HG03045 (cell line): ENCODE data around the gene IL17RB.

Experiments used
- ATAC-seq: cut with Tn5 transposase; IDR thresholded peaks from one replicate; pipeline ENCODE4 v1.9.1; 2021; ENCODE audit warnings: mild to moderate bottlenecking, moderate library complexity; ENCODE audit not compliant: unreplicated experiment

The IL17RB gene

DNA sequence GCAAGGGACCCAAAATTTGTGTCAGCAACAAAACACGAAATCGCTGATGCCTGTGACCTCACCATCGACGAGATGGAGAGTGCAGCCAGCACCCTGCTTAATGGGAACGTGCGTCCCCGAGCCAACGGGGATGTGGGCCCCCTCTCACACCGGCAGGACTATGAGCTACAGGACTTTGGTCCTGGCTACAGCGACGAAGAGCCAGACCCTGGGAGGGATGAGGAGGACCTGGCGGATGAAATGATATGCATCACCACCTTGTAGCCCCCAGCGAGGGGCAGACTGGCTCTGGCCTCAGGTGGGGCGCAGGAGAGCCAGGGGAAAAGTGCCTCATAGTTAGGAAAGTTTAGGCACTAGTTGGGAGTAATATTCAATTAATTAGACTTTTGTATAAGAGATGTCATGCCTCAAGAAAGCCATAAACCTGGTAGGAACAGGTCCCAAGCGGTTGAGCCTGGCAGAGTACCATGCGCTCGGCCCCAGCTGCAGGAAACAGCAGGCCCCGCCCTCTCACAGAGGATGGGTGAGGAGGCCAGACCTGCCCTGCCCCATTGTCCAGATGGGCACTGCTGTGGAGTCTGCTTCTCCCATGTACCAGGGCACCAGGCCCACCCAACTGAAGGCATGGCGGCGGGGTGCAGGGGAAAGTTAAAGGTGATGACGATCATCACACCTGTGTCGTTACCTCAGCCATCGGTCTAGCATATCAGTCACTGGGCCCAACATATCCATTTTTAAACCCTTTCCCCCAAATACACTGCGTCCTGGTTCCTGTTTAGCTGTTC lies 35.0 kb upstream of the IL17RB start:
- no peak for ATAC-seq

DNA sequence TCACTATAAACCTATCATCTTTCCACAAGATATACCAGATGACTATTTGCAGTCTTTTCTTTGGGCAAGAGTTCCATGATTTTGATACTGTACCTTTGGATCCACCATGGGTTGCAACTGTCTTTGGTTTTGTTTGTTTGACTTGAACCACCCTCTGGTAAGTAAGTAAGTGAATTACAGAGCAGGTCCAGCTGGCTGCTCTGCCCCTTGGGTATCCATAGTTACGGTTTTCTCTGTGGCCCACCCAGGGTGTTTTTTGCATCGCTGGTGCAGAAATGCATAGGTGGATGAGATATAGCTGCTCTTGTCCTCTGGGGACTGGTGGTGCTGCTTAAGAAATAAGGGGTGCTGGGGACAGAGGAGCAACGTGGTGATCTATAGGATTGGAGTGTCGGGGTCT lies 33.9 kb upstream of the IL17RB start:
- no peak for ATAC-seq

DNA sequence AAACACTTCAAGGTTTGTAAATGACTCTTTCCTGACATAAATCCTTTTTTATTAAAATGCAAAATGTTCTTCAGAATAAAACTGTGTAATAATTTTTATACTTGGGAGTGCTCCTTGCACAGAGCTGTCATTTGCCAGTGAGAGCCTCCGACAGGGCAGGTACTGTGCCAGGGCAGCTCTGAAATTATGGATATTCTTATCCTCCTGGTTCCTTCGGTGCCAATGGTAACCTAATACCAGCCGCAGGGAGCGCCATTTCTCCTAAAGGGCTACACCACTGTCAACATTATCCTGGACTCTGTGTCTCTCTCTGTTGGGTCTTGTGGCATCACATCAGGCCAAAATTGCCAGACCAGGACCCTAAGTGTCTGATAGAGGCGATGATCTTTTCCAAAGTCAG lies 33.1 kb upstream of the IL17RB start:
- ATAC-seq = no peak

- no peak for ATAC-seq
Observed at GRCh38 chr3:53813876-53814275, 32.5 kb upstream of the IL17RB start.

DNA sequence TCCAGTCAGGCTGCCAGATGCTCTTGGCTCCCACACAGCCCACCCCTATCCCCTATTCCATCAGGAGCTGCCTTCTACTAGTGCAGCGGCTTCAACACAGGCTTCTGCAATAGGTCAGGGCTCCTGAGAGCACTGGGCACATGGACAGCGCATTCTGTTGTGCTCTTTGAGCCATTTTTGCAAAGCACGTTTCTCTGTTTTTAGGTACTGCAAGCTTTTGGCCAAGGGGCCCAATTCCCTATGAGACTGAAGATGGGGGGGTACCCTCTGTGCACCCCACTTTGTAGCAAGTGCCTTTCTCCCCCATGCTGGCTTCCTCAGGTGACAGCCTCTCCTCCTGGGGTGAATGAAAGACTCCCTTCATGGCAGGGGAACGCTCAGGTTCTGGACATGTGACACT lies 31.3 kb upstream of the IL17RB start:
- ATAC-seq = no peak

DNA sequence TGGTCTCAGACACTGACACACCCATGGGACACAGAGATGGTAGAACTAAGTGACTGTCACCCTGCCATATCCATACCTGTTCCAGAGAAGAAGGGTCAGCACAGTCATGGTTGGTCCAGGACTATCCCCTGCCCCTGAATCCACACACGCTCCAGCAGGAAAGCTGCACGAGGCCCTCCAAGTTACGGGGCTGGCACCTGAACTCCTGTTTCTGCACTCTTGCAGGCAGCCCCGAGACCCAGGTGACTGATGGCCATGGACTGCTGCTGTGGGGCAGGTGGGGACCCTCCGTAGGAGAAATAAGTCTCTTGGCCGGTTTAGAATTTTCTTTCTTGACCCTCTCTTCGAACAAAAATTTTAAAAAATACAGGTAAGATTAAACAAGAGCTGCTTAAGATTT lies 30.7 kb upstream of the IL17RB start:
- ATAC-seq = no peak

GRCh38 chr3:53816425-53816824 lies 29.9 kb upstream of the IL17RB start:
- ATAC-seq = no peak

- no peak for ATAC-seq
Observed at GRCh38 chr3:53817211-53817610, 29.2 kb upstream of the IL17RB start.

DNA sequence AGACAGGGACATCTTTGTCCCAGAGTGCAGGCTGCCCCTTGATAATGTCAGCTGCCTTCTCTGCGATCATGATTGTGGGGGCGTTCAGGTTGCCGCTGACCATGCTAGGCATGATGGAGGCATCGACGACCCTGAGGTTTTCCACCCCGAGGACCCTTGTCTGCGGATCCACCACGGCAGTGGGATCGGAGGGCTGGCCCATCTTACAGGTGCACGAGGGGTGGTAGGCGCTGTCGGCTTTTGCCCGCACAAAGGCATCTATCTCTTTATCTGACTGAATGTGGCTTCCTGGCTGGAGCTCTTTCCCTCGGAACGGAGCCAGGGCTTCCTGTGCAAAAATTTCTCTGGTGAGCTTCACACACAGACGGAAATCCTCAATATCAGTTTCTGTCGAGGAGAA lies 28.6 kb upstream of the IL17RB start:
- no peak for ATAC-seq

DNA sequence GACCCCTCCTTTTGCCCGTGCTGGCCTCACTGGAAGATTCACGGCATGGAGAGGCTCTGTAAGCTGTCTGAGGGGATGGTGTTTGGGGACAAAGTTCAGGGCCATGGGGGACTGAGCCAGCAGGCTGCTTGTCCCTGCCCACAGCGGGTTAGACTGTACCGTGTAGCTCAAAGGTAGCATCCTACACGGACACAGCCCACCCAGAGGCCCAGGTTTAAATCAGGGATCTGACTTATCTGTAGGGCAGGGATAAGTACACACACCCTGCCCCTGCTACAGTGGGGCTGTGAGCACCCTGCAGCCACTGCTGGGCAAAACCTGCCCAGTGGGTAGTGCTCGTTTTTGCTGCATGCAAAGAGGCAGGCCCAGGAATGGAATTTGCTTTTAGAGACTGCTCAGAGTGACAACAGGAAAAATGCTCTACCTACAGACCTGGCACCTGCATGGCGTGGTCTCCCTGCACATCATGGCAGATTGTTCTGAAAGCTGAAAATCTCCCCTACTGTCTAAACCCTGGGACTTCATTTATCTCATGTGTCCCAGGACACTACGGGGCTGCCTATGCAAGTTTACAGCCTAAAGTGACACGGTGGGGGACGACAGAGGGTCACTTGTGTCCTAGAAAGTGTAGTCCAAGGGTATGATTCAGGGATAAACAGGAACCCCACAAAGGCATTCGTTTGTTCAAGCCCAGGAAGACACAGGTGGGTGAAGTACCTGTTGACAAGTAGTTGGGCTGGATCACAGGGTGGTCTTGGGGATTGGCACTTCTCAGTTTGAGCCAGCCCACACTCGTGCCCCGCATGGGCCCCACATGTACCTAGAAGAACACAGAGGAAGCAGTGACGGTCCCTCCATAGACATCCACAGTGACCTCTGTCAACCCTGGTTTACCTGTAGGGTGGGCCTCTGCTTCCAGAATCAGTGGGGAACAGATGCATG lies 27.9 kb upstream of the IL17RB start:
- ATAC-seq = no peak

- ATAC-seq = no peak
Observed at GRCh38 chr3:53819163-53819868, 27.1 kb upstream of the IL17RB start.

- ATAC-seq = no peak
Observed at GRCh38 chr3:53820084-53820483, 26.3 kb upstream of the IL17RB start.

DNA sequence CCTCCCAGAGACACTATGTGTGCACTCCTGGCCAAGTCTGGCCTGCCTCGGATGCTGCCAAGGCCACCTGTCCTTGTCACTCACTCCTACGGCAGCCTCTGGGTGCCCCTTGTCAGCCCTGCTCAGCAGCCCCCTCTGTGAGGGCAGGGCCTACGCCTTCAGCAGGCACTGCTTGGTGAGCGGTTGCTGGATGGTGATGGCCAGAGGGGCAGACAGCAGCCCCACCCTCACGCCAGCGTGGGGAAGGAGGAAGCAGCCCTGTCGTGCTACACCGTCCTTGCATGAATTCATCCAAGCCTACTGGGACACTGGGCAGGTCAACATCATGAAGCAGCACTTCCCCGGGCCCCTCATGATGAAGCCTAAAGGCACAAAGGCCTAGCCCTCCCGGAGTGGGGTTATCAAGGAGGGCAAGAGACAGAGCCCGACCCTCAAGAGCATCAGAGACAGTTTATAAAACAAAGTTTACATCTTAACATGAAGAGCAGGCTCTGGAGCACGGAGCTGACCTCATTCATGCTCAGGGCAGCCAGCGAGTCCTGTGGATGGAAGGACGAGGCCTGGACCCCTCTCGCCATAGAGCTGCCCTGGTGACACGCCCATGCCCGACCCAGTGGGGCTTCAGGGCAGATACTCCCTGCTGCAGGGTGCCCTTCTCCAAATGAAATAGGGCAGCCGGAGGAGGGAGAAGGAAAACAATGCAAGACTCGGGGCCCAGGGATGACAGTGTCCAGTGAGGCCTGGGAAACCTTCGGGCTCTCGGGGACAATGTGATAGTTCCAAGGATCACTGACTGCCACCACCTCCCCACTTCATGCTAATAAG lies 25.4 kb upstream of the IL17RB start:
- ATAC-seq = no peak

GRCh38 chr3:53821631-53822121 lies 24.7 kb upstream of the IL17RB start:
- no peak for ATAC-seq

DNA sequence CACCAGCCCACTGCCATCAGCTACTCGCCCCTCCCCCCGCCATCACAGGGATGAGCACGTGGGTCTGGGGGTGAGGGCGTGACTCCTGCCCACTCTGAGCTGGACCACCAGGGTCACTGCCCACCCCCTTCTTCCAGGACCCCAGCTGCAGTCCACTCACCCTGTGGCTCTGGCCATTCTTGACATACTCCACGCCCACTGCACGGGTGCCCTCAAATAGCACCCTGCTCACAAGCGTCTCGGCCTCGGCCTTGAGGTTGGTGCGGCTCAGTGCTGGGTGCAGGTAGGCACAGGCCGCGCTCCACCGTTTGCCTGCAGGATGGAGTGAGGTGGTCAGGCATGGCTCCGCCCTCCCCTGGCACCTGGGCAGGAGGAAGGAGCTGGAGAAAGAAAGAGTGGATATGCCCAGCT lies 24.0 kb upstream of the IL17RB start:
- no peak for ATAC-seq

- no peak for ATAC-seq
Observed at GRCh38 chr3:53823026-53823955, 23.1 kb upstream of the IL17RB start.

GRCh38 chr3:53823956-53824657 lies 22.3 kb upstream of the IL17RB start:
- ATAC-seq = no peak

DNA sequence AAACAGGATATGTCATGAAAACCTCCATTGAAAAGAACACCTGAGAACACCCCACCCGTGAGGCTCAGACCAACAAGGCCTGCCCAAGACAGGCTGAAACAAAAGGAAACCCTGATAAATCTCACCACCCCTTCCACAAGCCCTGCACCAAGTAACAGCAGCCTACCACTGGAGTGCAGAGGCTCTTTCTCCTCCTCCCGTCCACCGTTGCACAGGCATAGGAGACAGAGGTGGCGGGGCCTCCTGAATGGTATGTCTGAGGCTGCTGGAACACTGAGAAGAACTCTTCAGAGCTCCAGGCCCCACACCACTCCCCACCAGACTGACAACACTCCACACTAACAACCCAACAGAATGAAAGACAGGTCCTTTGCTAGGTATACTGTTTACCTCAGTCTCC lies 21.6 kb upstream of the IL17RB start:
- no peak for ATAC-seq

DNA sequence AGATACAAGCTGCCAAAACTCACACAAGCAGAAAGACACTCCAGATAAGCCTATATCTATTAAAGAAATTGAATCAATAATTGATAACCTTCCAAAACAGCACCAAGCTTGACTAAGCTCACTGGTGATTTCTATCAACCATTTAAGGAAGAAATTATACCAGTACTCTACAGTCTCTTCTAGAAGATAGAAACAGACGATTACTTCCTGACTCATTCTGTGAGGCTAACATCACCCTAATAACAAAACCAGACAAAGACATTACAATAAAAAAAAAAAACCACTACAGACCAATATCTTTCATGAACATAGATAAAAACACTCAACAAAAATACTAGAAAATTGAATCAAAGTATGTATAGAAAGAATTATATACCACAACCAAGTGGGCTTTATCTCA lies 20.3 kb upstream of the IL17RB start:
- ATAC-seq = no peak
